ENCODE results near the gene OSR1. TPM values are rescaled to one million over a fixed set of nuclear protein-coding genes. Genes with fewer than 3 reads are reported as not detected.

OSR1 gene
- total and polyA plus RNA-seq, 9 of the 15 experiments (the other 6 are each of a cell fraction or from before 2014, with no cell fraction given), result not detected

DNA sequence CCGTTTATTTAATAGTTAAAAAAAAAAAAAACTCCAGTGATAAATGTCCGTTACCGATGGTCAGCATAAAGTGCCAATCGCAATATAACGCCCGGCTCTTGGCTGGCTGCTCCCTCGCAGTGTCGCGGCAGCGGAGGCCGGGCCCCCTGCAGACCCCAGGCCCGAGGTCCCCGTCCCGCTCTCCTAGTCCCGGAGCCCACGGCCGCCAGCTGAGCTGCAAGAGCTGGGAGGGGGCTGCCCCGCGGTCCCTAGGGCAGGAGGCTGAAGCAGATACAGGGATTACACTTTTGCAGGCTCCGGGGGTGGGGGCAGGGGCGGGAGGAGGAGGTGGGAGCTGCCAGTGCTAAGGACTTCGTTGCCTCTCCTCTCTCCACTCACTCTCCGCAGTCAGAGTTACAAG is 6.9 kb downstream of the OSR1 start:
- intact Hi-C loops (cut with micrococcal nuclease), result no loop called here
- CTCF ChIA-PET (ENCODE audit: low intra/inter-chr PET ratio), result no interaction called here

More for the DNA sequence above, 6.9 kb downstream of the OSR1 start:
- POLR2A ChIA-PET, result no interaction called here
- H3K9ac ChIP-seq (ENCODE audit: insufficient read depth in 1 of 2, low read depth in 2 of 2, low read length in 2 of 2), result no peak overlapping the region
- H3K79me2 ChIP-seq (ENCODE audit: control insufficient read depth, insufficient read depth, low read length), result peaks cover 11% of the 10 kb centered on the region; the same call in 2 of the 3 replicates
- 0 out of 2 replicates have a peak, but pooled peaks cover 4% of the 10 kb centered on the region for H4K20me1 ChIP-seq (replicated peaks; ENCODE audit: control insufficient read depth, insufficient read depth, low read length)
- H3K36me3 ChIP-seq (ENCODE audit: control insufficient read depth, insufficient read depth, low read length), result no peaks in the 10 kb centered on the region
- peaks cover 36 to 67% of the 10 kb centered on the region in 2 experiments; a peak in 4 of 5 replicates for H3K27me3 ChIP-seq (ENCODE audit: control insufficient read depth in 2 of 2, insufficient read depth in 2 of 2, low read length in 2 of 2)
- no peaks in the 10 kb centered on the region for H3K9me3 ChIP-seq (replicated peaks; ENCODE audit: control insufficient read depth, insufficient read depth, low read depth, low read length)
- H3K4me3 ChIP-seq, result no peak overlapping the region
- H3K4me2 ChIP-seq (ENCODE audit: insufficient read depth, low read length), result no peak overlapping the region
- H3K27ac ChIP-seq (ENCODE audit: extremely low read depth, low read depth, low read length), result no peak overlapping the region
- WGBS (ENCODE audit: insufficient coverage, low coverage, missing lambda C conversion rate), result 17% methylated on average over 9 of the region's 23 CpGs
- peaks cover 0 to 19% of the 10 kb centered on the region in 2 experiments; a peak in 3 of 5 replicates for H3K4me1 ChIP-seq (replicated peaks in 1 of 2; ENCODE audit: control insufficient read depth in 2 of 2, insufficient read depth in 2 of 2, low read length in 2 of 2)
- TF ChIP-seq ELF4 (CRISPR knock-in tag; IDR thresholded peaks at IDR 0.05) (no peak), ETS2 (tag; IDR thresholded peaks at IDR 0.05; ENCODE audit: borderline replicate concordance, poor library complexity, severe bottlenecking) (no peak), RFX5 (IDR thresholded peaks at IDR 0.05; ENCODE audit: low read depth, low read length) (no peak), SREBF1 (IDR thresholded peaks at IDR 0.05; ENCODE audit: borderline replicate concordance, low read depth, low read length) (no peak), HNRNPL (IDR thresholded peaks at IDR 0.05; ENCODE audit: low read depth, low read length) (no peak), FOXJ2 (tag; IDR thresholded peaks at IDR 0.05) (no peak), CBX2 (IDR thresholded peaks at IDR 0.05; ENCODE audit: insufficient read depth, low read length, poor library complexity, severe bottlenecking) (no peak), JUNB (CRISPR knock-in tag; conservative IDR thresholded peaks at IDR 0.05) (no peak), GATA2 (CRISPR knock-in tag; IDR thresholded peaks at IDR 0.05) (no peak), POLR2H (tag; IDR thresholded peaks at IDR 0.05; ENCODE audit: low read depth) (no peak), HEY1 (CRISPR knock-in tag; IDR thresholded peaks at IDR 0.05; ENCODE audit: borderline replicate concordance) (no peak), EHMT2 (IDR thresholded peaks at IDR 0.05) (no peak), CTBP1 (IDR thresholded peaks at IDR 0.05; ENCODE audit: borderline replicate concordance) (no peak), NCOA1 (IDR thresholded peaks at IDR 0.05; ENCODE audit: low read depth) (no peak), ZNF77 (CRISPR knock-in tag; IDR thresholded peaks at IDR 0.05) (no peak), ZNF140 (CRISPR knock-in tag; IDR thresholded peaks at IDR 0.05) (no peak)
- TF ChIP-seq, protein P1, sequence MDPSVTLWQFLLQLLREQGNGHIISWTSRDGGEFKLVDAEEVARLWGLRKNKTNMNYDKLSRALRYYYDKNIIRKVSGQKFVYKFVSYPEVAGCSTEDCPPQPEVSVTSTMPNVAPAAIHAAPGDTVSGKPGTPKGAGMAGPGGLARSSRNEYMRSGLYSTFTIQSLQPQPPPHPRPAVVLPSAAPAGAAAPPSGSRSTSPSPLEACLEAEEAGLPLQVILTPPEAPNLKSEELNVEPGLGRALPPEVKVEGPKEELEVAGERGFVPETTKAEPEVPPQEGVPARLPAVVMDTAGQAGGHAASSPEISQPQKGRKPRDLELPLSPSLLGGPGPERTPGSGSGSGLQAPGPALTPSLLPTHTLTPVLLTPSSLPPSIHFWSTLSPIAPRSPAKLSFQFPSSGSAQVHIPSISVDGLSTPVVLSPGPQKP (CRISPR knock-in tag; IDR thresholded peaks at IDR 0.05), result no peak
- no peaks in the 10 kb centered on the region for H3K9me1 ChIP-seq (ENCODE audit: control insufficient read depth, insufficient read depth, low read length)
- H2AFZ ChIP-seq (ENCODE audit: low read depth, low read length), result no peak overlapping the region
- FAIRE-seq (no peak), ATAC-seq (no peak), DNase-seq (ENCODE audit: extremely low read depth in 1 of 4, low spot score in 3 of 4) (no peak)
- BruUV-seq (replicated peaks), result no TSS peak
- in situ Hi-C loops (cut with MboI), result loop anchor here (10.0 to 25.0 kb wide), 2 partner anchors 513 to 914 kb away; no protein-coding TSS in a partner anchor
